Caco-2 (cell line): ENCODE data around the gene C18orf63. TPM values are rescaled to one million over a fixed set of nuclear protein-coding genes. Genes with fewer than 3 reads are reported as not detected.

Experiments used
- BruUV-seq: library from RNA; stranded (reverse); fragments of 400-500 nt; replicated peaks from 2 replicates; lab custom pipeline; 2021; lab: Mats Ljungman, UMichigan
- CTCF ChIA-PET: fragments of 300-600 bp; sonication (Branson Sonifier 250); formaldehyde crosslinking; loops from one replicate; lab custom pipeline; 2022; ENCODE audit warnings: antibody characterized with exemption; lab: Charles Lee
- POLR2A ChIA-PET: fragments of 300-600 bp; sonication (Branson Sonifier 250); formaldehyde crosslinking; loops from one replicate; lab custom pipeline; 2022; ENCODE audit warnings: antibody characterized with exemption; lab: Charles Lee
- DNase-seq, 2 experiments: peaks; one replicate each; pipeline versions ENCODE4 v3.0.0 to v3.0.0-alpha.2; 2020 to 2022
- H3K27me3 ChIP-seq: replicated peaks from 2 replicates; pipeline ENCODE4 v1.6.0; 2011; ENCODE audit warnings: low read length; ENCODE audit not compliant: control insufficient read depth, insufficient read depth
- H3K36me3 ChIP-seq: 2 replicates; pipeline ENCODE4 v1.5.1; 2011; ENCODE audit warnings: low read length; ENCODE audit not compliant: control insufficient read depth, insufficient read depth
- H3K4me1 ChIP-seq: fragments of 250-450 bp; sonication (Bioruptor Pico); 2 replicates; pipeline ENCODE4 v1.5.1; 2020; ENCODE audit warnings: mild to moderate bottlenecking
- H3K4me3 ChIP-seq: 2 replicates; pipeline ENCODE4 v1.5.1; 2011; ENCODE audit warnings: low read depth, mild to moderate bottlenecking, control low read depth, low read length
- H3K9me3 ChIP-seq: fragments of 250-450 bp; sonication (Bioruptor Pico); 2 replicates; pipeline ENCODE4 v1.5.1; 2020; ENCODE audit warnings: mild to moderate bottlenecking, moderate library complexity
- H3K27ac Mint-ChIP-seq: one replicate; pipeline ENCODE4 v1.8.0; 2022; ENCODE audit warnings: mixed read lengths; ENCODE audit not compliant: unreplicated experiment
- H3K27me3 Mint-ChIP-seq: one replicate; pipeline ENCODE4 v1.8.0; 2022; ENCODE audit warnings: mixed read lengths; ENCODE audit not compliant: insufficient read depth, unreplicated experiment
- H3K36me3 Mint-ChIP-seq: one replicate; pipeline ENCODE4 v1.8.0; 2022; ENCODE audit warnings: mild to moderate bottlenecking, mixed read lengths; ENCODE audit not compliant: insufficient read depth, unreplicated experiment
- H3K4me1 Mint-ChIP-seq: one replicate; pipeline ENCODE4 v1.8.0; 2022; ENCODE audit warnings: low read depth, mixed read lengths; ENCODE audit not compliant: unreplicated experiment
- H3K4me3 Mint-ChIP-seq: one replicate; pipeline ENCODE4 v1.8.0; 2022; ENCODE audit warnings: mild to moderate bottlenecking, moderate library complexity, mixed read lengths; ENCODE audit not compliant: unreplicated experiment
- H3K9me3 Mint-ChIP-seq: one replicate; pipeline ENCODE4 v1.8.0; 2022; ENCODE audit warnings: mixed read lengths; ENCODE audit not compliant: unreplicated experiment
- CTCF ChIP-seq, 2 experiments: fragments of 200-600 bp in 1 of 2; IDR thresholded peaks; 1 replicate in 1 of 2; 2 replicates in 1 of 2; pipeline versions ENCODE4 v1.5.1 to v1.8.0; 2011 to 2022; ENCODE audit warnings: antibody characterized with exemption in 1 of 2, control low read depth in 1 of 2, inconsistent platforms in 1 of 2, low read depth in 1 of 2, low read length in 1 of 2, mild to moderate bottlenecking in 1 of 2, moderate library complexity in 1 of 2; ENCODE audit not compliant: insufficient read depth in 1 of 2, severe bottlenecking in 1 of 2, unreplicated experiment in 1 of 2
- intact Hi-C: fragments of 100-400 bp; cut with micrococcal nuclease; formaldehyde crosslinking; loops from one replicate; pipeline ENCODE4 v1.10.0; 2022; ENCODE audit not compliant: unreplicated experiment
- total RNA-seq: library from RNA; stranded (reverse); gene quantifications from 2 replicates; pipeline ENCODE4 v1.2.3, GENCODE V29; 2022

C18orf63 gene
- total RNA-seq, 1 experiment from 2014 or later, result not detected

- Mint-ChIP-seq H3K4me1 (peaks cover 30% of the 10 kb centered on the region), H3K9me3 (no peaks in the 10 kb centered on the region), H3K27me3 (no peaks in the 10 kb centered on the region), H3K4me3 (peak overlapping the region; percentile 64), H3K27ac (peak overlapping the region; percentile 93), H3K36me3 (peaks cover 25% of the 10 kb centered on the region)
- H3K36me3 ChIP-seq, result no peaks in the 10 kb centered on the region; the same call in 1 of the 2 replicates
- DNase-seq, result no peak
- intact Hi-C loops, result no loop called here
- TF ChIP-seq CTCF (IDR thresholded peaks at IDR 0.05; ENCODE audit: insufficient read depth in 1 of 2, low read depth in 1 of 2, low read length in 1 of 2, severe bottlenecking in 1 of 2, unreplicated experiment in 1 of 2), result no peak
- ChIA-PET CTCF (no interaction called here), POLR2A (no interaction called here)
- H3K9me3 ChIP-seq, result no peaks in the 10 kb centered on the region
- H3K4me1 ChIP-seq, result peaks cover 25% of the 10 kb centered on the region
- H3K4me3 ChIP-seq, result no peak overlapping the region
- BruUV-seq, result no TSS peak
- no peaks in the 10 kb centered on the region for H3K27me3 ChIP-seq
Measured at GRCh38 chr18:74281011-74281979, 34.3 kb upstream of the C18orf63 start.

- TF ChIP-seq CTCF (IDR thresholded peaks at IDR 0.05; ENCODE audit: insufficient read depth in 1 of 2, low read depth in 1 of 2, low read length in 1 of 2, severe bottlenecking in 1 of 2, unreplicated experiment in 1 of 2), result no peak
- no TSS peak for BruUV-seq
- H3K36me3 ChIP-seq, result no peaks in the 10 kb centered on the region; the same call in 1 of the 2 replicates
- H3K9me3 Mint-ChIP-seq, result no peaks in the 10 kb centered on the region
- peak overlapping the region; percentile 10; the same call in 1 of the 2 replicates for H3K4me3 ChIP-seq
- ChIA-PET POLR2A (no interaction called here), CTCF (no interaction called here)
- peaks cover 21% of the 10 kb centered on the region for H3K36me3 Mint-ChIP-seq
- H3K27me3 ChIP-seq, result no peaks in the 10 kb centered on the region
- intact Hi-C loops, result no loop called here
- H3K4me3 Mint-ChIP-seq, result peak overlapping the region; percentile 64
- peak overlapping the region; percentile 93 for H3K27ac Mint-ChIP-seq
- DNase-seq, result peak; percentile 44 to 49
- no peaks in the 10 kb centered on the region for H3K27me3 Mint-ChIP-seq
- peaks cover 25% of the 10 kb centered on the region for H3K4me1 ChIP-seq
- H3K4me1 Mint-ChIP-seq, result peaks cover 30% of the 10 kb centered on the region
- H3K9me3 ChIP-seq, result no peaks in the 10 kb centered on the region
Measured at GRCh38 chr18:74281980-74282754, 33.5 kb upstream of the C18orf63 start.
